Renal cortex interstitium (tissue), 11 donors: ENCODE data around the gene DNPEP. TPM values are rescaled to one million over a fixed set of nuclear protein-coding genes. Genes with fewer than 3 reads are reported as not detected.
"Not testable (repeated sequence)": the region's sequence is repeated elsewhere in the genome, so short reads cannot be mapped to it uniquely, and the experiment has no call there.

Experiments used
- DNase-seq, 11 donors: peaks; one replicate each; pipeline ENCODE4 v3.0.0-alpha.2; 2013; ENCODE audit warnings: low read depth in 9 of 11, low spot score in 4 of 11; ENCODE audit errors: extremely low read depth in 1 of 11
- polyA plus RNA-seq, 3 donors: library from polyadenylated mRNA; unstranded; fragments of 120-200 nt; gene quantifications; one replicate each; pipeline ENCODE4 v1.2.1, GENCODE V29; 2013; ENCODE audit not compliant: insufficient read length in 3 of 3

The DNPEP gene
- polyA plus RNA-seq, 3 donors = 53.6 to 73.9 (median 65.7) TPM

- no peak for DNase-seq
Observed at GRCh38 chr2:219406861-219407230, 19.1 kb upstream of the DNPEP start.

- DNase-seq = no peak
Observed at GRCh38 chr2:219405958-219406860, 18.5 kb upstream of the DNPEP start.

GRCh38 chr2:219405451-219405850, 17.7 kb upstream of the DNPEP start:
- no peak for DNase-seq

- no peak for DNase-seq
Observed at GRCh38 chr2:219404954-219405353, 17.2 kb upstream of the DNPEP start.

GRCh38 chr2:219404291-219404910, 16.7 kb upstream of the DNPEP start:
- DNase-seq = no peak

- DNase-seq = no peak
Observed at GRCh38 chr2:219403861-219404260, 16.1 kb upstream of the DNPEP start.

GRCh38 chr2:219402665-219403515, 15.2 kb upstream of the DNPEP start:
- DNase-seq = peak in 10 of 11 donors; percentile 57 to 82 (median 72)

- DNase-seq = no peak
Observed at GRCh38 chr2:219401606-219402005, 13.9 kb upstream of the DNPEP start.

- no peak for DNase-seq
Observed at GRCh38 chr2:219400562-219400961, 12.8 kb upstream of the DNPEP start.

GRCh38 chr2:219399716-219400478, 12.2 kb upstream of the DNPEP start:
- DNase-seq = no peak

- DNase-seq = no peak
Observed at GRCh38 chr2:219398721-219399363, 11.1 kb upstream of the DNPEP start.

GRCh38 chr2:219396863-219397457, 9.2 kb upstream of the DNPEP start:
- no peak for DNase-seq

- DNase-seq = no peak
Observed at GRCh38 chr2:219395609-219396008, 7.9 kb upstream of the DNPEP start.

GRCh38 chr2:219395056-219395455, 7.3 kb upstream of the DNPEP start:
- DNase-seq = not testable (repeated sequence)

GRCh38 chr2:219392754-219393153, 5.0 kb upstream of the DNPEP start:
- DNase-seq = no peak

- no peak for DNase-seq
Observed at GRCh38 chr2:219388907-219389156, 1.1 kb upstream of the DNPEP start.

GRCh38 chr2:219388121-219388906, 602 bp upstream of the DNPEP start:
- DNase-seq = peak; percentile 81 to 95 (median 91)
